OCI-LY1 (cell line): Measurements from ENCODE around the gene VWA3B.

Source experiments
- H2AFZ ChIP-seq: fragments of 200-600 bp; sonication (generic), shearing (Covaris generic); 2 replicates; pipeline ENCODE4 v1.6.0; 2014; ENCODE audit warnings: antibody characterized with exemption, mild to moderate bottlenecking, low read length
- H3F3A ChIP-seq: fragments of 200-600 bp; sonication (generic), shearing (Covaris generic); 2 replicates; pipeline ENCODE4 v1.6.0; 2014; ENCODE audit warnings: mild to moderate bottlenecking, antibody characterized with exemption, low read length, moderate library complexity; ENCODE audit not compliant: insufficient read depth
- H3K27ac ChIP-seq: fragments of 200-600 bp; sonication (generic); 2 replicates; pipeline ENCODE4 v1.5.1; 2014; ENCODE audit warnings: low read length, mixed run types, mild to moderate bottlenecking, low read depth; ENCODE audit not compliant: poor library complexity, severe bottlenecking
- H3K27me3 ChIP-seq: fragments of 200-600 bp; sonication (generic); 2 replicates; pipeline ENCODE4 v1.6.0; 2014; ENCODE audit warnings: antibody characterized with exemption, mild to moderate bottlenecking, low read length, moderate library complexity; ENCODE audit not compliant: insufficient read depth
- H3K36me3 ChIP-seq: fragments of 200-600 bp; sonication (generic); 2 replicates; pipeline ENCODE4 v1.6.1; 2014; ENCODE audit warnings: mild to moderate bottlenecking, antibody characterized with exemption, low read length, moderate library complexity, mixed read lengths; ENCODE audit not compliant: insufficient read depth
- H3K4me1 ChIP-seq: fragments of 200-600 bp; sonication (generic); 2 replicates; pipeline ENCODE4 v1.5.1; 2014; ENCODE audit warnings: mild to moderate bottlenecking, low read length, moderate library complexity; ENCODE audit not compliant: insufficient read depth, severe bottlenecking
- H3K4me2 ChIP-seq: fragments of 200-600 bp; sonication (generic), shearing (Covaris generic); 2 replicates; pipeline ENCODE4 v1.6.1; 2014; ENCODE audit warnings: low read length
- H3K4me3 ChIP-seq: fragments of 200-600 bp; sonication (generic); 2 replicates; pipeline ENCODE4 v1.5.1; 2014; ENCODE audit warnings: low read length, low read depth, mild to moderate bottlenecking, mixed read lengths; ENCODE audit not compliant: poor library complexity, severe bottlenecking
- H3K79me2 ChIP-seq: fragments of 200-600 bp; shearing (Covaris generic); 2 replicates; pipeline ENCODE4 v1.6.1; 2016; ENCODE audit warnings: mixed run types, low read length, mixed read lengths; ENCODE audit not compliant: insufficient read depth
- H3K9ac ChIP-seq: fragments of 200-600 bp; sonication (generic), shearing (Covaris generic); 2 replicates; pipeline ENCODE4 v1.6.1; 2014; ENCODE audit warnings: mild to moderate bottlenecking, low read length, mixed read lengths
- H3K9me2 ChIP-seq: fragments of 200-600 bp; sonication (generic), shearing (Covaris generic); 2 replicates; pipeline ENCODE4 v1.6.1; 2014; ENCODE audit warnings: low read depth, mild to moderate bottlenecking, low read length, mixed read lengths
- H3K9me3 ChIP-seq: fragments of 200-600 bp; shearing (Covaris generic); 2 replicates; pipeline ENCODE4 v1.6.1; 2014; ENCODE audit warnings: low read length, mixed read lengths
- H4K20me1 ChIP-seq: fragments of 200-600 bp; sonication (generic), shearing (Covaris generic); 2 replicates; pipeline ENCODE4 v1.6.0; 2016; ENCODE audit warnings: mild to moderate bottlenecking, low read length; ENCODE audit not compliant: insufficient read depth
- CTCF ChIP-seq: fragments of 200-600 bp; sonication (generic), shearing (Covaris generic); IDR thresholded peaks from 2 replicates; pipeline ENCODE4 v1.5.1; 2017; ENCODE audit warnings: mild to moderate bottlenecking, antibody characterized with exemption, low read length, moderate library complexity, mixed read lengths
- EZH2 ChIP-seq: fragments of 200-600 bp; sonication (generic), shearing (Covaris generic); IDR thresholded peaks from 2 replicates; pipeline ENCODE4 v1.8.0; 2017; ENCODE audit warnings: borderline replicate concordance, mixed run types, mild to moderate bottlenecking, antibody characterized with exemption, low read length, moderate library complexity, mixed read lengths

Gene VWA3B

DNA sequence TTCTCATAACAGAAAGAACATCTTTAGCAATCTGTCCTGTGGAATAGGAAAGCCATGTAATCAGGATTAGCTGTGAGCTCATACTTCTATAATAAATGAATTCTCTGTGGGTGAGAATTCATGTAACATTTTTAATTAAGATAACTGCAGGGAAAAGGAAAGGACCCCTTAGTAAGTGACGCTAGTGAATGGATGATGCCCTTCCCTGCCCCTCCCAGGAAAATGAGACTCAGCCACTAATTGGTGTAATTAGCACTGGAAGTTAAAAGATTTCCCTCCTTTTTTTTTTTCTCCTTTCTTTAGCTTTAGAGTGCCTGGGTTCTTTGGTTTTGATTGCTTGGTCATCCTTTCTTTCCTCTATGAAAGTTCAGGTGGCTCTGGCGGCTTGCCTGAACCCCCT is 90.3 kb downstream of the VWA3B start:
- H3K9me3 ChIP-seq: no peaks in the 10 kb centered on the region
- no peak overlapping the region for H3K4me3 ChIP-seq
- H3K9me2 ChIP-seq: no peaks in the 10 kb centered on the region
- no peaks in the 10 kb centered on the region for H3K79me2 ChIP-seq
- no peak overlapping the region for H3K9ac ChIP-seq
- no peak overlapping the region for H3K27ac ChIP-seq
- TF ChIP-seq EZH2 (no peak), CTCF (no peak)
- no peaks in the 10 kb centered on the region for H4K20me1 ChIP-seq
- H3K4me2 ChIP-seq: no peak overlapping the region
- H3F3A ChIP-seq: no peaks in the 10 kb centered on the region
- H3K4me1 ChIP-seq: no peaks in the 10 kb centered on the region
- no peaks in the 10 kb centered on the region; the same call in 1 of the 2 replicates for H3K27me3 ChIP-seq
- no peak overlapping the region for H2AFZ ChIP-seq
- no peaks in the 10 kb centered on the region for H3K36me3 ChIP-seq

- Histone ChIP-seq H3K4me1 (no peaks in the 10 kb centered on the region), H3K79me2 (no peaks in the 10 kb centered on the region), H3K9ac (no peak overlapping the region), H3F3A (no peaks in the 10 kb centered on the region), H3K27me3 (no peaks in the 10 kb centered on the region; the same call in 1 of the 2 replicates), H3K9me3 (no peaks in the 10 kb centered on the region), H4K20me1 (no peaks in the 10 kb centered on the region), H3K9me2 (no peaks in the 10 kb centered on the region), H3K4me3 (no peak overlapping the region), H2AFZ (no peak overlapping the region), H3K4me2 (no peak overlapping the region), H3K27ac (no peak overlapping the region), H3K36me3 (no peaks in the 10 kb centered on the region)
- TF ChIP-seq EZH2 (no peak), CTCF (no peak)
Measured at GRCh38 chr2:98177986-98178385, 91.0 kb downstream of the VWA3B start.

DNA sequence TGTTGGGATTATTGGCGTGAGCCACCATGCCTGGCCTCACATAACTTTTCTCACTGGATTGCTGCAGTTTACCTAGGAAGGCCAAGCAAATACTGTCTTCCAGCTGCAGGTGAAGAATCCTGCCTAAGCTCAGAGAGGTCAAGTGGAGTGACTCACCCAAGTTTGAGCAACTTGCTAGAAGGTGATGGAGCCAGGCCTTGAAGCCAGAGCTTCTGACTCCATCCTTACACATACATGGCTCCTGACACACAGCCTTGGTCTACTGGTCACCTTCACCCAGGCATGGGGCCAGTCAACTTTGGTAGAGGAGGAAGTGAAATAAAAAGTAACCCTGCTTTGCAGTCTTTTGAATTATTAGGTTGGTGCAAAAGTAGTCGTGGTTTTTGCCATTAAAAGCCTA is 93.5 kb downstream of the VWA3B start:
- no peak overlapping the region for H3K9ac ChIP-seq
- no peaks in the 10 kb centered on the region for H3K79me2 ChIP-seq
- no peaks in the 10 kb centered on the region for H3K9me3 ChIP-seq
- no peaks in the 10 kb centered on the region for H3F3A ChIP-seq
- H3K27me3 ChIP-seq: no peaks in the 10 kb centered on the region; the same call in 1 of the 2 replicates
- no peak overlapping the region for H3K4me3 ChIP-seq
- TF ChIP-seq EZH2: no peak
- no peak for TF ChIP-seq CTCF
- no peak overlapping the region for H3K4me2 ChIP-seq
- H3K36me3 ChIP-seq: no peaks in the 10 kb centered on the region
- H3K9me2 ChIP-seq: no peaks in the 10 kb centered on the region
- no peak overlapping the region for H2AFZ ChIP-seq
- H4K20me1 ChIP-seq: no peaks in the 10 kb centered on the region
- no peaks in the 10 kb centered on the region for H3K4me1 ChIP-seq
- H3K27ac ChIP-seq: no peak overlapping the region
